ENCODE measurements around the gene TP53I11.

GRCh38 chr11:44923115-44923514 is 27.6 kb downstream of the TP53I11 start:
- TF ChIP-seq CTCF (IDR thresholded peaks at IDR 0.05 in 8 of 11, conservative IDR thresholded peaks at IDR 0.05 in 3 of 11), result no peak
- TF ChIP-seq POLR2A (IDR thresholded peaks at IDR 0.05), result no peak
- no peak for TF ChIP-seq POLR2AphosphoS5 (IDR thresholded peaks at IDR 0.05)

Measured in spleen (tissue), 7 donors.